Epithelial cell of prostate (primary cell): ENCODE measurements around the gene CMTM7.

Experiments used
- DNase-seq: peaks from one replicate; pipeline ENCODE4 v3.0.0-alpha.2; 2011; ENCODE audit warnings: low read depth, low spot score
- H3K27ac ChIP-seq: fragments of 450-650 bp; 2 replicates; pipeline ENCODE4 v1.5.1; 2017; ENCODE audit warnings: mild to moderate bottlenecking

CMTM7 gene

GRCh38 chr3:32502118-32502945, 110.7 kb downstream of the CMTM7 start, which contains the start of gene CMTM6:
TSS of gene CMTM6 (minus strand) at chr3:32502852. CDS start at chr3:32502745, 107 bp downstream.
- peak within 1 kb of the TSS; percentile 81 for H3K27ac ChIP-seq
- no peak for DNase-seq

GRCh38 chr3:32502946-32503286, 111.3 kb downstream of the CMTM7 start:
- H3K27ac ChIP-seq = peak overlapping the region; percentile 81
- no peak for DNase-seq
